ENCODE results near the gene KSR1. TPM values are rescaled to one million over a fixed set of nuclear protein-coding genes. Genes with fewer than 3 reads are reported as not detected.
"Not testable (repeated sequence)": the region's sequence is repeated elsewhere in the genome, so short reads cannot be mapped to it uniquely, and the experiment has no call there.

KSR1 gene
- 100 to 1,000 TPM; 122 to 236 TPM for total RNA-seq

DNA sequence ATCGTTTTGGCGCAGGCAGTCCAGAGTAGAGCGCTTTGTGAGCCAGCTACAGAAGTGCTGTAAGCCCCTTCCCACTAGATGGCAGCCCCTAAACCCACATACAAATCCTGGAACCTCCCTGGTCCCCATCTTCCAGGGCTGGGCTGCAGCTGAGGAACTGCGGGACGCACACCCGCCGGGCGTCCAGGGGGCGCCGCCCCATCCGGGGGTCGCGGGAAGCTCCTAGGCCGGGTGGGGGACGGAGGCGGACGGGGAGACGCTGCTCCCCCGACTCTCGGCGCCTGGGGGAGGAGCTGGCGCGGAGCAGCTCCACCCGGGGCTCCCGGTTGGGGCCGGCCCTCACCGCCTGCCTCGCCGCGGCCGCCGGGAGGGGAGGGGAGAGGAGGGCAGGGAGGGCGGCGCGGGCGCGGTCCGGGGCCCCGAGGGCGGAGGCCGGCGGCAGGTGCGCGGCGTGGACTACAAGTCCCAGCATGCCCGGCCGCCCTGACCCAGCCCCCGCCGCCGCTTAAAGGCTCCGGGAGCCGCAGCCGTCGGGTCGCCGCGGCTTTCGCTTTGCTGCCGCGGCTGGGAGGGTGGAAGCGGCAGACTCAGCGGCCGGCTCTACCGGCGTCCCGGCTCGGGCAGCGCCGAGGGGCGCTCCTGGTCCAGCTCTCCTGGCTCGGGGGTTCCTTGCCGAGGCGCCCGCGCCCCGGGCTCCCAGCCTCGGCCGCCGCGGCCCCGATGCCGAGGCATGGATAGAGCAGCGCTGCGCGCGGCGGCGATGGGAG, at the start of gene KSR1:
KSR1 (plus strand) TSS at position 535 of the 767 bp plus-strand sequence; CDS start at position 731, 196 bp downstream.
- Mint-ChIP-seq H3K4me3 (peak within 1 kb of the TSS; percentile 100), H3K27ac (peak within 1 kb of the TSS; percentile 80 to 94), H3K4me1 (ENCODE audit: low read depth in 2 of 2) (peaks cover 20 to 36% of the 10 kb centered on the region in 2 donors), H3K9me3 (no peaks in the 10 kb centered on the region), H3K27me3 (no peaks in the 10 kb centered on the region), H3K36me3 (peaks cover 5% of the 10 kb centered on the region)
- DNase-seq (ENCODE audit: low spot score) (peak; percentile 90), ATAC-seq (peak; percentile 94 to 96)

DNA sequence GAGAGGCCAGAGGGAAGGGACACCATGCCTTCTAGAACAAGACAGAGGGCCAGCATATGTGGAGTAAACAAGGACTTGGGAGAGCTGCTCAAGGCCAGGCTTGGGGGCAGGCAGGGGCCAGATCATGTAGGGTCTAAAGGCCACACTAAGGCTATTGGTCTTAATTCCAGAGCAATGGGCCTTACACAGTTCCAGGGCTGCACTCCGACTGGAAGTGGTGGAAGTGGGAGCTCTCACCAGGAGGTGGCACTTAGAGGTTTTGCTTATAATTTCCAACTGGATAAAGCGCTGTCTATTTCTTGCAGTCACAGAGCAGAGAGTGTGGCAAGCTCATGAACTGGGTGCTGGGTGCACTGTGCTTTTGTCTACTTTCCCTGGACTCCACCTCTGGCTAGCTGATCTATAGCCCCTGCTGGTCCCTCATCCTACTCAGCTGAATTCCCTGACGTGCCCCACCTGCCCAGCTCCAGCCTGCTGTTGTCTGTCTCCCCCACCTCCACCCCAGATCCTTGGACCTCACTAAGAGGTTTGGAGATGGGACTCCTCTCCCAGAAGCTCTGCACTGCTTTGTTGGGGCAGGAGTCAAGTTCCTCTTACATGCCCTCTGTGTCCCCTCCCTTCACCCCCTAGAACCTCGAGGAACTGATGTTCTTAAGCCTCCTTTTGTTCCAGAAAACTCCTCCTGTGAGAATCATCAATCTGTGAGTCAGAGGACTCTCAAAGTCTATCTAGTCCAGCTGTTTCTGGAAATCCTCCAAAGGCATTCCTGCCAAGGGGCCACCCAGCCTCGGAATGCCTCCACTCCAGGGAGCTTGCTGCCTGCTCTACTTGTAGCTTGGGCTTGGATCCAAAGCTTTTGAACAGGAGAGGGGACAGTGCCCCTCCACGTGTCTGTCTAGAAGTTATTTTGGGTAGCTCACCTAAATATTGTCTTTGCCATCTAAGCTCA, 48.1 kb upstream of the KSR1 start:
- peak in 1 of 2 donors; percentile 45 for ATAC-seq

GRCh38 chr17:27408891-27409290, 47.4 kb upstream of the KSR1 start:
- Mint-ChIP-seq H3K27ac (no peak overlapping the region), H3K36me3 (no peaks in the 10 kb centered on the region), H3K4me1 (ENCODE audit: low read depth in 2 of 2) (no peaks in the 10 kb centered on the region), H3K27me3 (peaks cover 5 to 6% of the 10 kb centered on the region in 2 donors), H3K9me3 (no peaks in the 10 kb centered on the region), H3K4me3 (no peak overlapping the region)
- peak in 1 of 2 donors; percentile 24 for ATAC-seq
- DNase-seq (ENCODE audit: low spot score): no peak

More for the DNA sequence above, 48.1 kb upstream of the KSR1 start:
- DNase-seq (ENCODE audit: low spot score): no peak
- Mint-ChIP-seq H3K4me1 (ENCODE audit: low read depth in 2 of 2) (no peaks in the 10 kb centered on the region), H3K27ac (no peak overlapping the region), H3K9me3 (no peaks in the 10 kb centered on the region), H3K36me3 (no peaks in the 10 kb centered on the region), H3K27me3 (peaks cover 5 to 6% of the 10 kb centered on the region in 2 donors), H3K4me3 (no peak overlapping the region)

DNA sequence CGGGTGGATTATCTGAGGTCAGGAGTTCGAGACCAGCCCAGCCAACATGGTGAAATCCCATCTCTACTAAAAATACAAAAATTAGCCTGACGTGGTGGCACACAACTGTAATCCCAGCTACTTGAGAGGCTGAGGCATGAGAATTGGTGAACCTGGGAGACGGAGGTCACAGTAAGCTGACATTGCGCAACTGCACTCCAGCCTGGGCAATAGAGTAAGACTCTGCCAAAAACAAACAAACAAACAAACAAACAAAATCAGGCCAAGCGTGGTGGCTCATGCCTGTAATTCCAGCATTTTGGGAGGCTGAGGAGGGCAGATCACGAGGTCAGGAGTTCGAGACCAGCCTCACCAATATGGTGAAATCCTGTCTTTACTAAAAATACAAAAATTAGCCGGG, 44.1 kb upstream of the KSR1 start:
- H3K27me3 Mint-ChIP-seq; ATAC-seq; H3K9me3 Mint-ChIP-seq; H3K27ac Mint-ChIP-seq; DNase-seq (ENCODE audit: low spot score); H3K36me3 Mint-ChIP-seq; H3K4me3 Mint-ChIP-seq; H3K4me1 Mint-ChIP-seq (ENCODE audit: low read depth in 2 of 2): not testable (repeated sequence)

DNA sequence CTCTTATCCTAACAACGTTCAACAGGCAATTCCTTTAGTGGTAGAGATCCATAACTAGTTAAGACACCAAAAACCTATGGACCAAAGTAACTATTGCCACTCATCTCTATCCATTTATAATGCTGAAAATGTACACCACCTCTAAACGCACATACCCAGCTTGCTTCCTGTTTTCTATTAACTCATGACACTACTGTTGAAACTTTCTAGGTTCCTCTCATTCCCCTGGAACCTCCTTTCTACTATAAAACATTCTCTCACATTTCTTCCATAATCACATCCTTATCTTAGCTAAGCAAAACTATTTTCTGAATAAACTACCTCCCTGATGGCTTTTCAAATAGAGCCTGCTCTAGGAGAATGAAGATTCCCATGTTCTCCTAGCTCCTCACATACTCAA, 42.9 kb upstream of the KSR1 start:
- H3K9me3 Mint-ChIP-seq: no peaks in the 10 kb centered on the region
- peaks cover 5 to 6% of the 10 kb centered on the region in 2 donors for H3K27me3 Mint-ChIP-seq
- DNase-seq (ENCODE audit: low spot score) (no peak), ATAC-seq (no peak)
- no peak overlapping the region for H3K4me3 Mint-ChIP-seq
- H3K27ac Mint-ChIP-seq: no peak overlapping the region
- no peaks in the 10 kb centered on the region for H3K4me1 Mint-ChIP-seq (ENCODE audit: low read depth in 2 of 2)
- no peaks in the 10 kb centered on the region for H3K36me3 Mint-ChIP-seq

GRCh38 chr17:27413792-27414191, 42.5 kb upstream of the KSR1 start:
- Mint-ChIP-seq H3K27ac (no peak overlapping the region), H3K9me3 (no peaks in the 10 kb centered on the region), H3K4me3 (no peak overlapping the region), H3K27me3 (peaks cover 5 to 6% of the 10 kb centered on the region in 2 donors), H3K36me3 (no peaks in the 10 kb centered on the region), H3K4me1 (ENCODE audit: low read depth in 2 of 2) (no peaks in the 10 kb centered on the region)
- DNase-seq (ENCODE audit: low spot score) (no peak), ATAC-seq (no peak)

GRCh38 chr17:27414271-27414670, 42.0 kb upstream of the KSR1 start:
- DNase-seq (ENCODE audit: low spot score) (no peak), ATAC-seq (no peak)
- H3K27me3 Mint-ChIP-seq: peaks cover 2 to 4% of the 10 kb centered on the region in 2 donors
- no peak overlapping the region for H3K4me3 Mint-ChIP-seq
- no peaks in the 10 kb centered on the region for H3K36me3 Mint-ChIP-seq
- no peaks in the 10 kb centered on the region for H3K9me3 Mint-ChIP-seq
- H3K27ac Mint-ChIP-seq: no peak overlapping the region
- no peaks in the 10 kb centered on the region for H3K4me1 Mint-ChIP-seq (ENCODE audit: low read depth in 2 of 2)

- no peaks in the 10 kb centered on the region for H3K36me3 Mint-ChIP-seq
Observed at GRCh38 chr17:27414694-27415093, 41.6 kb upstream of the KSR1 start.

DNA sequence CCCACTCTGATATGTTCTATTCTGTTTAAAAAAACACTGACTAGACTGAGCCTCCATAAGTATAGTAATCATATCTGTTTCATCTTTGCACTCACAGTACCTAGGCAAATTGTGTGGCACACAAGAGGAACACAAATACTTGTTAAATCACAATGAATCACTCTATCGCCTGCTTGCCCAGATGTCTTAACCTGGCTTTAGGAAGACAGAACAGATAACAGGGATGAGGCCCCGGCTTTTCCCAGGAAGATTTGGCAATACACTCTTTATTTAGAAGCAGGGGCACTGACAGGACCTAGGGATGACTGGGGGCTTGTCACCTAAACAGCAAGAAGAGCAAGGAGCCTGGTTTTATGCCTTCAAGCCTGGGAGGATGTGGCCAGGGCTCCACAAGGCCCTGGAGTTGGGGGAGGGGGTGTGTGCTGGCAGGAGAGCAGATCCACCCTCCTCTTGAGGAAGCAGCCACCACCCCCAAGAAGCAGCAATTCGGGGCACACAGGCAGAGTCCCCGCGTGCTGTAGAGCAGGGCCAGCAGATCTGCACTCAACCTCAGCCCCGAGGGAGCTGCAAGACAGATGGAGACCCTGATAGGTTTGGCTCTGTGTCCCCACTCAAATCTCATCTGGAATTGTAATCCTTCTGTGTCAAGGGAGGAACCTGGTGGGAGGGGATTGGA, 41.0 kb upstream of the KSR1 start:
- no peak for DNase-seq (ENCODE audit: low spot score)
- peaks cover 0 to 2% of the 10 kb centered on the region in 2 donors for H3K27me3 Mint-ChIP-seq

More at GRCh38 chr17:27414694-27415093, 41.6 kb upstream of the KSR1 start:
- DNase-seq (ENCODE audit: low spot score) (no peak), ATAC-seq (no peak)
- Mint-ChIP-seq H3K27ac (no peak overlapping the region), H3K4me3 (no peak overlapping the region), H3K4me1 (ENCODE audit: low read depth in 2 of 2) (no peaks in the 10 kb centered on the region), H3K27me3 (peaks cover 0 to 2% of the 10 kb centered on the region in 2 donors), H3K9me3 (no peaks in the 10 kb centered on the region)

GRCh38 chr17:27417596-27418365, 38.5 kb upstream of the KSR1 start:
- Mint-ChIP-seq H3K27me3 (no peaks in the 10 kb centered on the region), H3K9me3 (no peaks in the 10 kb centered on the region), H3K4me1 (ENCODE audit: low read depth in 2 of 2) (no peaks in the 10 kb centered on the region), H3K27ac (no peak overlapping the region), H3K4me3 (no peak overlapping the region), H3K36me3 (no peaks in the 10 kb centered on the region)
- no peak for DNase-seq (ENCODE audit: low spot score)
- ATAC-seq: peak in 1 of 2 donors; percentile 4

More for the DNA sequence above, 41.0 kb upstream of the KSR1 start:
- peak in 1 of 2 donors; percentile 24 for ATAC-seq
- no peaks in the 10 kb centered on the region for H3K36me3 Mint-ChIP-seq
- no peaks in the 10 kb centered on the region for H3K9me3 Mint-ChIP-seq
- no peak overlapping the region for H3K27ac Mint-ChIP-seq
- no peak overlapping the region for H3K4me3 Mint-ChIP-seq
- no peaks in the 10 kb centered on the region for H3K4me1 Mint-ChIP-seq (ENCODE audit: low read depth in 2 of 2)

DNA sequence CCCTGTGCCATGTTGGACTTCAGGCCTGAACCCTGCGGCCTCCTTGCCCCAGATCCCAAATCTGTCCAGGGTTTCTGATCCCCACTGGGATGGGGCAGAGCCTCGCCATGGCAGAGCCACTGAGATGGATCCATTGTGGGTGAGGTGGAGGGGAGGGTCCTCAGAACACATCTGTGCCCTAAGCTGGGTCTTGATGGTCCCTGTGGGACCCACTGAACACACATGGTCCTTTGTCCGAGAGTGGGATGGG, 38.0 kb upstream of the KSR1 start:
- Mint-ChIP-seq H3K4me1 (ENCODE audit: low read depth in 2 of 2) (no peaks in the 10 kb centered on the region), H3K36me3 (no peaks in the 10 kb centered on the region), H3K4me3 (no peak overlapping the region), H3K27me3 (no peaks in the 10 kb centered on the region), H3K27ac (no peak overlapping the region), H3K9me3 (no peaks in the 10 kb centered on the region)
- DNase-seq (ENCODE audit: low spot score) (no peak), ATAC-seq (peak; percentile 10 to 25)

DNA sequence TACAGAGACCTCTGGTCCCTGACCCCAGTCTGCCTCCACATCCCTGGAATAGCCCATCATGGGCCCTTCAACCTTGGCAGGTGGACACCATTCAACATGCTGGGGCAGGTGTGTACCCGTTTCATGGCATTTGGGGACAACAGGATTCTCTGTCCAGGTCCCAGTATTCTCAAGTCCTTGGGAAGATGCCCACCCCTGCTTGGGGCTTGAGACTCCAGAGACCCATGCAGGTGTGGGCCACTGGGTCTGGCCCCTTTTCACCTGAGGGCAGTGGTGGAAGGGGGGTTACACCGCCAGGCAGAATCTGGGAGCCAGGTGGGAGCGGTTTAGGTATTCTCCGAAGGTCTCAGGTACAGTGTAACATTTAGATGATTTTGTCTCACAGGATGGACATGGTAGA, 37.1 kb upstream of the KSR1 start:
- DNase-seq (ENCODE audit: low spot score) (no peak), ATAC-seq (no peak)
- no peaks in the 10 kb centered on the region for H3K4me1 Mint-ChIP-seq (ENCODE audit: low read depth in 2 of 2)
- no peak overlapping the region for H3K4me3 Mint-ChIP-seq
- H3K9me3 Mint-ChIP-seq: no peaks in the 10 kb centered on the region
- H3K27ac Mint-ChIP-seq: no peak overlapping the region
- H3K27me3 Mint-ChIP-seq: no peaks in the 10 kb centered on the region
- H3K36me3 Mint-ChIP-seq: no peaks in the 10 kb centered on the region
